ENCODE measurements around the gene FAM216A. TPM values are rescaled to one million over a fixed set of nuclear protein-coding genes. Genes with fewer than 3 reads are reported as not detected.
A peak's percentile ranks its signal among the peaks of the same experiment; 100 is the strongest.

Gene FAM216A
- total and polyA plus RNA-seq, 9 of the 15 experiments (the other 6 are each of a cell fraction or from before 2014, with no cell fraction given) = 17.2 to 96.9 (median 48.5) TPM

GRCh38 chr12:110501752-110502738 is 33.4 kb downstream of the FAM216A start, which contains the start of the genes RAD9B and VPS29 (continued):
- TF ChIP-seq ZBTB26 (CRISPR knock-in tag; IDR thresholded peaks at IDR 0.05) = no peak
- no peak for TF ChIP-seq PCBP2 (IDR thresholded peaks at IDR 0.05; ENCODE audit: low read depth, low read length, poor library complexity, severe bottlenecking)
- TF ChIP-seq ZNF436 (CRISPR knock-in tag; IDR thresholded peaks at IDR 0.05) = no peak
- peak; percentile 78 for TF ChIP-seq DDX20 (tag; IDR thresholded peaks at IDR 0.05; ENCODE audit: low read depth)
- TF ChIP-seq FOXK1 (CRISPR knock-in tag; IDR thresholded peaks at IDR 0.05; ENCODE audit: borderline replicate concordance) = peak; percentile 99
- TF ChIP-seq MAFF (IDR thresholded peaks at IDR 0.05; ENCODE audit: low read length) = no peak
- no peak for TF ChIP-seq ZFPM2 (CRISPR knock-in tag; IDR thresholded peaks at IDR 0.05)
- no peak for TF ChIP-seq CHD1 (IDR thresholded peaks at IDR 0.05; ENCODE audit: low read length)
- TF ChIP-seq SMAD1 (IDR thresholded peaks at IDR 0.05; ENCODE audit: low read depth, low read length, partially characterized antibody) = peak; percentile 18
- peak; percentile 61 for TF ChIP-seq PCBP1 (IDR thresholded peaks at IDR 0.05; ENCODE audit: low read depth, low read length, poor library complexity, severe bottlenecking)
- no peak for TF ChIP-seq PHB (CRISPR knock-in tag; IDR thresholded peaks at IDR 0.05)
- peak; percentile 96 for TF ChIP-seq NUFIP1 (IDR thresholded peaks at IDR 0.05; ENCODE audit: partially characterized antibody)
- TF ChIP-seq PHF20 (IDR thresholded peaks at IDR 0.05; ENCODE audit: partially characterized antibody) = peak; percentile 49
- peak; percentile 79 for TF ChIP-seq PYGO2 (tag; IDR thresholded peaks at IDR 0.05)
- TF ChIP-seq MXI1 (IDR thresholded peaks at IDR 0.05; ENCODE audit: low read depth, low read length) = no peak
- TF ChIP-seq MIER1 (IDR thresholded peaks at IDR 0.05; ENCODE audit: low read depth) = no peak; the same call in 1 of the 2 replicates
- no peak for TF ChIP-seq SRSF9 (IDR thresholded peaks at IDR 0.05; ENCODE audit: borderline replicate concordance, low read depth, low read length)
- TF ChIP-seq ILK (tag; IDR thresholded peaks at IDR 0.05; ENCODE audit: borderline replicate concordance, low read depth) = no peak
- peak; percentile 93 for TF ChIP-seq ZNF311 (CRISPR knock-in tag; IDR thresholded peaks at IDR 0.05)
- peak; percentile 71; the same call in 1 of the 2 replicates for TF ChIP-seq HDAC2 (IDR thresholded peaks at IDR 0.05)
- no peak; the same call in 1 of the 2 replicates for TF ChIP-seq SAFB (IDR thresholded peaks at IDR 0.05; ENCODE audit: borderline replicate concordance, low read depth, low read length)
- no peak for TF ChIP-seq ZNF277 (CRISPR knock-in tag; IDR thresholded peaks at IDR 0.05; ENCODE audit: borderline replicate concordance)
- TF ChIP-seq STAT5A (IDR thresholded peaks at IDR 0.05; ENCODE audit: borderline replicate concordance, low read length) = no peak; the same call in 1 of the 2 replicates

Data from K562 (cell line).